HG02884 (cell line): ENCODE measurements around the gene HIVEP1.
A peak's percentile ranks its signal among the peaks of the same experiment; 100 is the strongest.

Source experiments
- ATAC-seq: cut with Tn5 transposase; IDR thresholded peaks from one replicate; pipeline ENCODE4 v1.9.1; 2021; ENCODE audit warnings: mild to moderate bottlenecking, moderate library complexity; ENCODE audit not compliant: unreplicated experiment

HIVEP1 gene

DNA sequence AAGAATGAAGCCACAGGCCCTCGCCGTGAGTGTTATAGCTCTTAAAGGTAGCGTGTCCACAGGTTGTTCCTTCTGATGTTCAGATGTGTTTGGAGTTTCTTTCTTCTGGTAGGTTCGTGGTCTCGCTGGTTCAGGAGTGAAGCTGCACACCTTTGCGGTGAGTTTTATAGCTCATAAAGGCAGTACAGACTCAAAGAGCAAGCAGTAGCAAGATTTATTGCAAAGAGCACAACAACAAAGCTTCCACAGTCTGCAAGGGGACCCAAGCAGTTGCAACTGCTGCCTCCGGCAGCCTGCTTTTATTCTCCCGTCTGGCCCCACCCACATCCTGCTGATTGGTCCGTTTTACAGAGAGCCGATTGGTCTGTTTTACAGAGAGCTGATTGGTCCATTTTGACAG lies 5.2 kb downstream of the HIVEP1 start:
- ATAC-seq = no peak

DNA sequence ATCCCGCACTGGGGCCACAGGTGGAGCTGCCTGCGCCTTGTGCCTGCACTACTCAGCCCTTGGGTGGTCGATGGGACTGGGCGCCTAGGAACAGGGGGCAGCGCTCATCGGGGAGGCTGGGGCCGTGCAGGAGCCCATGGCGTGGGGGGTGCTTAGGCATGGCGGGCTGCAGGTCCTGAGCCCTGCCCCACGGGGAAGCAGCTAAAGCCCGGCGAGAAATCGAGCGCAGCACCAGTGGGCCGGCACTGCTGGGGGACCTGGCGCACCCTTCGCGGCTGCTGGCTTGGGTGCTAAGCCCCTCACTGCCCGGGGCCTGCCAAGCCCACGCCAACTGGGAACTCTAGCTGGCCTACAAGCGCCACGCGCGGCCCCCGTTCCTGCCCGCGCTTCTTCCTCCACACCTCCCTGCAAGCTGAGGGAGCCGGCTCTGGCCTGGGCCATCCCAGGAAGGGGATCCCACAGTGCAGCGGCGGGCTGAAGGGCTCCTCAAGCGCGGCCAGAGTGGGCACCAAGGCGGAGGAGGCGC lies 5.8 kb downstream of the HIVEP1 start:
- no peak for ATAC-seq

DNA sequence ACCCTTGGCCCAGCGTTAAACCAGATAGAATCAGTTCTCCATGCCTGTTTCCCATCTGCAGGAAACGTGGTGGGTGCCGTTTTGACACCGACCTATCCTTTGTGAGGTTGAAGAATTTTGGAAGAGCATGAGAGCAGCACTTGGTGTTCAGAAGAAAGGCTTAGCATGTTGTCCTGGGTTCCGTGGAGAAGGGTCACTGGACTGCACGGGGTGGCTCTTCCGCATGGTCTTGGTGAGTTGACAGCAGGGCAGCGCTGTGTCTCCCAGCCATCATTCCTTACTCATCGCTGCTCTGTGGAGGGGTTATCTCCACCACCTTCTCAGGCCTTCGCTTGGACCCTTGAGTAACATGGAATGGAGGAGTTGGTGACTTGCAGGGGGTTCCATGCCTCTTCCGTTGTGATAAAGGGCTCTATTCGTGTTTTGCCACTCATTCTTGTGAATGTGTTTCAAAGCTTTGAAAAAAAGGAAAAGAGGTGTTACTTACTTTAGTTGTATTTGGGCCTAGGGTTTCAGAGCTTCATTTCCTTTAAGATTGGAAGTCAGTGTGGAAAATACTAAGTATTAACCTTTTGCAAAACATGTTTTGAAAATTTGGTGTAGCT lies 8.2 kb downstream of the HIVEP1 start:
- no peak for ATAC-seq

DNA sequence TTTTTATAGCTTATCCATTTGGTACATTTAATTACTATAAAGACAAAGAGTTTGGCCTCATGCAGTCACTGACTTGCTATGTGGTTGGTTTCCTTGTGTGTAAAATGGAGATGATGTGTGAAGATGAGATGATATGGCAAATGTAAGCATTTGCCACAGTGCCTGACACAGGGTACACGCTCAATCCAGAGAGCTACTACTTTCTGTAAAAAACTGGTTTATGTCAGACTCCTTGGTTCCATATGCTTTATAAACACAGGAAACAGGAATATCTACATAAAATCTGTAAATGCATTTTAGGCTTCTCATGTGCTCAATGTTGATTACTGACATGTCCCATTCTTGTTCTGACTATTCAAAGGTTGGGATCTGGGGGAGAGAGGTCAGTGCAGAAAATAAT lies 10.4 kb downstream of the HIVEP1 start:
- no peak for ATAC-seq

DNA sequence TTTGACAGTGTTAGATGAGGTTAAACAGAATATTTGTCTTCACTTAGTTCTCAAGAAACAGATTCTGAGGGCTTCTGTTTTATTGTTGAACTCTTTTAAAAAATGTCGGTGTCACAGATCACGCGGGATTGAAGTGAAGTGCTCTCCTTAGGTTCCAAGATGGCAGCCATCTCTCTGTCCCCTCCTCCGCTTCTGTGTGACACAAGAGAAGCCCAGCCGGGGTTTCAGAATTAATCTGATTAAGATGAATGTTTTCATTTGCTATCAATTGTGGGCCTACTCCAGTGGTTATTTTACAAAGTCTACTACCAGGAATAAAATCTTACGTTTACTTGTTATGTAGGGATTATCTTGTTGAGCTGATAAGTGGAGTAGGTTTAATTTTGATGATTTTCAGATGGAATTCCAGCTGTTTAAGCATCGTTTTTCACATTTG lies 10.9 kb downstream of the HIVEP1 start:
- no peak for ATAC-seq

DNA sequence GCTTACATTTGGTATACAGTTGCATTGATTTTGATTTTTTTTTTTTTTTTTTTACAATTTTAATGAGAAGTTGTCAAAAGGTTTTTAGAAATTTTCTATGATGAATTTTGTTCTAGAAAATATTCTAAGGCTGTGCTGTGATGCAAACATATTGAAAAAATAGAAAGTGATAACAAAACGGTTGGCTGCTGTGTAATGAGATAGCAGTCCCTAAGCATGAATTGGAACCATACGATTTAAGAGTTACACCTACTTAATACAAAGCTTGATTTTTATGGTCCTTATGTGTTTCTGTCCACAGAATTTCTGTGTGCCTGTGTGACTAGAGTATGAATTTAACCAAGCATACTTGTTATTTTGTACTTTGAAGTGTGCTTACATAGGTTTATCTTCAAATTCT lies 12.1 kb downstream of the HIVEP1 start:
- no peak for ATAC-seq

DNA sequence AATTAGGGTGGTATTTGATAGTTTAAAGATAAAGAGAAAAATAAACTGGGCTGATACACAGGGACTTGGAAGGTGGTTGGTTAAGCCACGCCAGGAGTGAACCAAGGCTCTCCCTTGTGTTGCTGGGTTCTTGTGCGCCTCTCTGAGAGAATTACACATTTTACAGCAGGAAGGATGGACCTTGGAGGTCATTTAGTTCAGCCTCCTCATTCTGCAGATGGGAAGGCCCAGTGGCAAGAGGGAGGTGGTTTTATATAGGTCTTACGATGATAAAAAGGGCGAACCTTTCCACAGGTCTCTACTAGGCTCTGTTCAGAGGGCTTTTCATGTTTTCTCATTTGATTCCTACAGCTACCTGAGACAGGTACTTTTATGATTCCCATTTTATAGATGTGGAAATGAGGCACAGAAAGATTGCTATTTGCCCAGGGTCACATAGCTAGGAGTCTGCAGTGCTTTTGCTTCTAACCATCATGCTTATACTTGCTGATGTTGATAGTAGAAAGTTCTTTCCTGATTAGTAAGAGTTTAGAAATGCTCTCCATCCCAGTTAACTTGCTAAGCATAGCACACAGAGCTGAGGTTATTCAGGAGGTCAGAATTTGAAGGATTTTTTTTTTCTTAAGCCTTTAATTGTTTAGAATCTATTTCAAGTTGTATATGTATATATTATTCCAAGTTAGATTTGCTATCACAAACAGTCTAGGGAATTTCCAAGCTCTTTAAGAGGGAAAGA lies 12.8 kb downstream of the HIVEP1 start:
- no peak for ATAC-seq

DNA sequence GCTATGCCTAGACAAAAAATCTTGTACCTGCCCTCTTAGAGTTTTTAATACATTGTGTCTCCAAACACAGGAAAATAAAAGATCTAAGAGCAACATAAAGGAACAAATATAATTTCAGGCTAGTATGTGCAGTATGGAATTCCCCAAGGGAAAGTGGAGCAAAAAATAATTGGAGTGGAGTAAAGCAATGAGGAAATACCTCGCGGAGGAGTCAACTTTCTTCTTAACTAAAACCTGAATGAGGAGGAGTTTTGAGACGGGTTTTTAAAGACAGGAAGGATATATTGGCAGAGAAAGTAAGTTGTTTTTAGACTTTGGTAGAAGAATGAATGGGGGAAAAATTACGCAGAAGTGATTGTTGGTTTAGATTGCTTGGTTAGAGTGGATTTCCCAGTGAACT lies 14.0 kb downstream of the HIVEP1 start:
- no peak for ATAC-seq

DNA sequence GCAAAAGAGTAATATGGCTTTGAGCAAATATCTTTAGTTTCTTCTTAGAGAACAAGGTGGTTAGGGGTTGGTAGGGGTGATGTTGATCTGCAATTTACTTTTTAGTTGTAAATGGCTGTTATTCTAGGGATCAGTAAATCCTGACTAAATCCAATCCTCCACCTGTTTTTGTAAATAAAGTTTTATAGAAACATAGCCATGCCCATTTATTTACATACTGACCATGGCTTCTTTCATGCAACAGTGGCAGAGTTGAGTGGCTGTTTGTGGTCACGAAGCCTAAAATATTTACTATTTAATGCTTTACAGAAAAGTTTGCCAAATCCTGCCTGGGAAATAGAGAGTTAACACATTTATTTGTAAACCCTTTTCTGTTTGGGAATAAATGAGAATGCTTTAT lies 14.7 kb downstream of the HIVEP1 start:
- no peak for ATAC-seq

DNA sequence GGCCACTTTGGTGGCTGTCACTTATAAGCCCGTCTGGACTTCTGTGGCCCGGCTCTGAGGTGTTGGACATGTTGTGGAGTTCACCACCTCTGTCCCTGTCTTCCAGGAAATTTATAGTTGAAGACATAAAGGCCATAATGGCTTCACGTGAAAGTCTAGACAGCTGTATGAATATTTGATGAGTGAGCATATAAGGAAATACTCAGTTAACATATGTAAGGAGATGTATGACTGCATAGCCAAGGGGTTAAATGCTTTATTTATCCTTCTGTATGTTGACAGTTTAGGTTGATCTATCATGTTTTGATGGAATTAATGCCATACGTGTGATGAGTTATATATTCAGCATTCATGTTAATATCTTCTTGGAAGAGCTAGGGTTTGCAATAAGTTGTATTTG lies 16.1 kb downstream of the HIVEP1 start:
- ATAC-seq = no peak

DNA sequence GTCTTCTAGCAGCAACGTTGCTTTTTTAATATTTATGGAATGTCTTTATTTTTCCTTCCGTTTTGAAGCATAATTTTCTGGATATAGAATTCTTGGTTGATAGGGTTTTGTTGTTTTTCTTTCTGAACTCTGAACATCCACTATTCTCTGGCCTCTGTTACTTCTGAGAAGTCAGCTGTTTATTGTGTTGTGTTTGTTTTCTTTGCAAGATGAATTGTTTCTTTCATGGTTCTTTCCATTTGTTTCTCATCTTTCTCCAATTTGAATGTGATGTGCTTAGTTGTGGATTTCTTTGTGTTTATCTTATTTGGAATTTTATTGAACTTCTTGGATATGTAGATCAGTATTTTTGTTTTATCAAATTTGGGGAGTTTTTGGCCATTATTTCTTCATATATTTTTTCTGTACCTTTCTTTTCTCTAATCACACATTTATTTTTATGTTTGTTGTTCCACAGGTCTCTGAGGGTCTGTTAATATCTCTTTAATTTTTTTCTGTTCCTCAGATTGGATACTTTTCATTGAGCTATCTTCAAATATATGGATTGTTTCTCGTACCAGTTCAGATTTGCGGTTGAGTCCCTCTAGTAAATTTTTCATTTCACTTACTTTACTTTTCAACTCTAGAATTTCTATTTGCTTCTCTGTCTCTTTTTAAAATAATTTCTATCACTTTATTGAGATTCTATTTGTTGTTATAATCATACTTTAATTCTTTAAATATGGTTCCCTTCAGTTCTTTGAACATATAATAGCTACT lies 18.0 kb downstream of the HIVEP1 start:
- no peak for ATAC-seq

DNA sequence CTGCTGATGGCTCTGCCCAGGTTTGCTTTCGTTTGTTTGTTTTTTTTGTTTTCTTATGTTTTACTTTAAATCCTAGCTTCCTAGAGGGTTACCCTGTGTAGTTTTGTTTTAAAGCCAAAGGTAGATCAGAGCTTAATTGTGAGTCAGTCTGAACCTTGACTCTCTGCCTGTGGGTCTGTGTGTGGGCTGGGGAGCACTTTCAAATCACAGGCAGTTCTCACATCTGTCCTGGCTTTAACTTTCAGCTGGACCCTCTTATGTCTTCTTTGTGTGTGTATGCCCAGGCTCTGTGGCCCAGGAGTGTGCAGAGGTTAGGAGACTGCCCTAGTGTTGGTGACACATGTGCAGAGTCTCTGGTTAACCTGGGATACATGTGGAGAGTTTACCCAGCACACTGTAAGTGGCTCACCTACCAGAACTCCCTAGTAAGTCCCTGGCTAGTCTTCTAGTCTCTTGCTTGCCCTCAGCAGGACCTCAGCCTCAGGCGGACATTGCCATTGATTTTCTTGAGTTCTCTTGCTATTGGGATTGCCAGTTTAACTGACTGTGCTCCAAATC lies 19.0 kb downstream of the HIVEP1 start:
- ATAC-seq = peak; percentile 81

DNA sequence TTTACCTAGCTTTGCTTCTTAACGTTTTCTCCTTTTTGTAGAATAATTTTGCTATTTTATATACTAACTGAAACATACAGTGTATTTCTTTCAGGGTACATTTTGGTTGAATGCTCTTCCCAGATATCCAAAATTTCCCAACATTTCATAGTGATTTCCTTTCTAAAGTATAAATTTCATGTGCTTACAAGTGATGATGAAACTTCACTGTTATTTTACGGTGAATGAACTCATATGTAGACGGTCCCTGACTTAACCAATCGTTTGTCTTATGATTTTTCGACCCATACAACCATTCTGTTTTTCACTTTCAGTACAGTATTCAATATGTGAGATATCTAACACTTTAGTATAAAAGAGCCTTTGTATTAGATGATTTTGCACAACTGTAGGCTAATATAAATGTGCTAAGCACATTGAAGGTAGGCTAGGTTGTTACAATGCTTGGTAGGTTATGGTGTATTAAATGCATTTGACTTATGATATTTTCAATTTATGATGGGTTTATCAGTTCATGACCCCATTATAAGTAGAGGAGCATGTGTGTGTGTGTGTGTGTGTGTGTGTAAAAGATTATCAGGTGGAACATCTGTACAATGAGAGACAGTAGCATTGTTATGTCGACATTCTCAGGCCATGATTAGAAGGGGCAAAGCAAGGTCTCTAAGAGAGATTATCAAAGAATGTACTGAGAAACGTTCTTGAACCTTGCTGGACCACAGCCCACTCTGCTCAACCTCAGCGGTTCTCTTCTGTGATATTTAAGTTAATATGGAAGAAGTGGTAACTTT lies 20.9 kb downstream of the HIVEP1 start:
- no peak for ATAC-seq

DNA sequence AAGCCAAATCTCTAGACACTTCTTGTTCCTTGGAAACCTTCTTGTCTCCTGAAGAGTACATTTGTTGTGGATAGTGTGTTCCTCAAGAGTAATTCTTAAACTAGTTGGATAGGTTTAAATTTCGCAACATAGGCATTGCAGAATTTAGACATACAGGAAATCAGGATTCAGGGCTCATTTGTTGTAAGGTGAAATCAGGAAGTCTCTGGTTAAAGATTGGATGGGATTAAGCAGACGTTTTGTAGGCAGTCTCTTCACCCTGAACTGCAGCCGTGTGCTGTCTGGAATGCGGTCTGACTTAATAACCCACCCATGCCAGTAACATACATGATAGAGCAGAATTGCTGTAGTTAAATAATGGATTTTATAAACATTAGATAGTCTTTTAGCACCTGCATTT lies 21.7 kb downstream of the HIVEP1 start:
- no peak for ATAC-seq

DNA sequence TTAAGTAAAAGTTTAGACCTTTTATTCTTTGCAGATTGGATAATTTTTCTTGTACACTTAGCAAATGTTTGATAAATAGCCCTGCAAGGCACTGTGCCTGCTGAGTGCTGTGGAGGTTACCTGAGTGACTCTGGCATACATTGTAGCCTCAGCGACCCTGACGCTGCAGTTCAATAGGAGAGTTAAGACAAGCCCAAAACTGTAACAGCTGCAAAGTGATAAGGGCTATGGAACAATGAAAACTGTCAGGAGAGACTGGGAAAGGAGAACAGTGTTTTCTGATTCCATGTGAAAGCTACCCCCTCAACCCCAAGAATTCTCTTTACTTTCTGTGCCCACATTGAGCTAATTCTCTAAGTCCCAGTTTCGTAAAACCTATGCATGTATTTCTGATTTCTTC lies 22.2 kb downstream of the HIVEP1 start:
- no peak for ATAC-seq

DNA sequence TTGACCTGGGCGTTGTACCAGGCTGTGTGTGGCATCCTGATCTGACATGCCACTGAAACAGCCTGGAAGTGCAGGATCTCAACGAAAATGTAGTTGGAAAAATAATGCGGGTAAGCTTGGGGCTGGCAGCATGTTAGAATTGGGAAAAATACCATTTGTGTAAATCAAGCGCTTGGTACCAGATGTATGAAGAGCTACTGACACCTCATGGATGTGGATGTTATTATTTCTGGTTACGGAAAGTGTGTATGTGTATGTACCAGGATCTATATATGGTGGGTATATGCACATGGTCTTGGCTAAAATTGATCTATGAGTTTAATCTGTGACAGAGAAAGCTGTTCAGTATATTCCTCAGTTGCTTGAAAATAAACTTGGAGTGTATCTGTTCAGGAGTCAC lies 22.7 kb downstream of the HIVEP1 start:
- no peak for ATAC-seq

DNA sequence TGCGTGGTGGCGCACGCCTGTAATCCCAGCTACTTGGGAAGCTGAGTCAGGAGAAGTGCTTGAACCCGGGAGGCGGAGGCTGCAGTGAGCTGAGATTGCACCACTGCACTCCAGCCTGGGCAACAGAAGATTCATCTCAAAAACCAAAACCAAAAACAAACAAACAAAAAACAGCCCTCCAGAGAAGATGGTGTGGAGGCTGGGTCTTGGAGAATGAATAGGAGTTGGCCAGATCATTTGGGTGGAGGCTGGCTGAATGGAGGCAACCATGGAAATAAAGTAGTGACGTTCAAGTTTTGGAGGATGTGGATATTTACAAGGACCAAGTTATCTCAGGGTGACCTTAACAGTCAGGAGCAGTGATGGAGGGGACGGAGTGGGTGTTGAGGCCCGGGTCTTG lies 24.7 kb downstream of the HIVEP1 start:
- ATAC-seq = no peak

DNA sequence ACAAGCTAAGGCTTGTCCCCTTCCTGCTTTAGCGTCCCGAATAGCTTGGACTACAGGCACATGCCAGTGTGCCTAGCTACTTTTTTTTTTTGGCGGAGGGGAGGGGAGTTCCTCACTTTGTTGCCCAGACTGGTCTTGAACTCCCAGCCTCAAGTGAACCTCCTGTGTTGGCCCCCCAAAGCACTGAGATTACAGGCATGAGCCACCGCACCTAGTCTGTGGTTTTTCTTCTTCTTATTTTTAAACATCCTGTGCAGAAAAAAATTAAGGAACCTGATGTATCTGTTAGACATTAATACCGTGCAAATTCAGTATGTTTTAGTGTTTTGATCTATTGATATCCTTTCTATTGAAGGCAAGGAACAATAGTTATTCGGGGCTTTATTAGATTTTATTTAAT lies 25.7 kb downstream of the HIVEP1 start:
- no peak for ATAC-seq

DNA sequence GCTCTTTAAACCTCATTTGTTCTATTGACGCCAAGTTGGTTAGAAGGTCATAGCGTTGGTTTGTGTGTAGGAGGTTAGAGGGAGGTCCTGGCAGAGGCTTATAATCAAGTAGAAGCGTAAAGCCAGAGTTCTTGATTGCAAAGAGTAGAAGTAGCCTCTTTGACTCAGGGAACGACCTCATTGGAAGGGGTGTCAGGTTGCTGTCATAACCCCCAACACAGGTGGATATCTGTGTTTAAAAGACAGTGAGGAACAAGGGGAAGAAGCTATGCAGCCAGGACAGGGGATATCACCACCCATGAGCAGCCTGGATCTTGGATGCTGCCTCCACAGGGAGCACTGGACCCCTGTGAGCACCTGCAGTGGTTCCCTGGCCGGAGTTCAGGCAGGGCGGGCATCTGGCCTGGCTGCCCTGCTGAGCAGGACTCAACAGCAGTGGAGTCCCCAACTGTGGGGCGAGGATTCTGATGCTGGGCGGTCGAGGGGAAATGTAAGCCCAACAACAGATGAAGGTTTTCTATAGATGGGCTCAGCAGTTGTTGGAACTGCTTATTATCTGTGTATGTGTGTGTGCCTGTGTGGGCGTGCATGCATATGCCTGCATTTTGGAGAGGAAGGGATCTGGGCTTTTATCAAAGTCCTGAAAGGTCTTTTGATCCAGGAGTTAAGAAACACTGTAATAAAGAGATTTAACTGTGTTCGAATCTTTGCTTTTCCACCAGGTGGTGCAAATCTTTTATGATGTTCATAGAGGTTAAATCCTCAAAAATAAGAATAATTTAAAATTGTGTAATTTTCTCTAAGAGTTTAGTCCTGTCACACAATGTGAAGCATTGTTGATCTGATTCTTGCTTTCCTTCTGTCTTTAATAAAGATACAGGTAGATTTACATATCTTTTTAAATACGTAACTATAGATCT lies 27.7 kb downstream of the HIVEP1 start:
- ATAC-seq = no peak

DNA sequence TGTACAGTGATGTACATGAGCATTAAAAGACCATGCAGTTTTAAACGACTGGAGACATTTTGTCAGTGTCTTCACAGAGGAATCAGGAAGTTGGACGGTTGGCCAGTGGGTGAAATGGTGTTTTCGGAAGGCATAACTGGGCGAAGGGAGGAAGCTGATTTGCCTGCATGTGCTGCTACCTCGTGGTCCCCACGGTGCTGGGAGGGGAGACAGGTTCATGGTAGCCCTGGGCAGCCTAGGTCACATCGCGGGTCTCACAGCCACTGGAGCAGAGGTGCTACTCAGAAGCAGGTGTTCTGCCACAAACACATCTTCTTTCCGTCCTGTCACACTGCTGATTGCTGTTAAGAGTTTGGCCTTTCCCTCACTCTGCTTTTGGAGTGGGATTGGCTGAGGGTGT lies 35.2 kb downstream of the HIVEP1 start:
- ATAC-seq = no peak
